ENCODE data around the gene CADM2. TPM values are rescaled to one million over a fixed set of nuclear protein-coding genes. Genes with fewer than 3 reads are reported as not detected.

Gene CADM2
- total and polyA plus RNA-seq, 2 donors from 2014 or later, result 0.06 to 0.25 TPM

DNA sequence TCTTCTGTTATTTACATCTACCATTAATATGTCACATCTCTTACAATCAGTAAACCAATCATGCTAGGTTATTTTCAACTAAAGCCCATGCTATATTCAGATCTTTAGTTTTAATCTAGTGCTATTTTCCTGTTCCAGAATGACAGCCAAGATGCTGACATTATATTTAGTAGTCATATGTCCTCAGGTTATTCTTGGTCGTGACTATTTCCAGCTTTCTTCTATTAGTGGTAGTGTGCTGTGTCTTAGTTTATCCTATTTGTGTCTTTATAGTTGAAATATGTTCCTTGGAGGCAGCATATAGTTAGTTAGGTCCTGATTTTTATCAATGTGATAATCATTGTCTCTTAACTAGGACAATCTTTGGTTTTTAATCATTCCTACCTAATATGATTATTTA is 566.5 kb downstream of the CADM2 start:
- DNase-seq (no peak), FAIRE-seq (no peak)
- intact Hi-C loops (cut with DNase I), result no loop called here
- H3K4me1 ChIP-seq (ENCODE audit: control insufficient read depth in 2 of 3, insufficient read depth in 2 of 3, low read depth in 1 of 3, low read length in 3 of 3), result no peaks in the 10 kb centered on the region
- no peak overlapping the region for H3K9ac ChIP-seq (ENCODE audit: low read length in 3 of 3)
- H3K9me3 ChIP-seq (ENCODE audit: control insufficient read depth in 2 of 3, insufficient read depth in 1 of 3, low read length in 3 of 3), result no peaks in the 10 kb centered on the region
- no peak overlapping the region for H3K4me3 ChIP-seq (ENCODE audit: low read length in 3 of 3)
- TF ChIP-seq, protein P1, sequence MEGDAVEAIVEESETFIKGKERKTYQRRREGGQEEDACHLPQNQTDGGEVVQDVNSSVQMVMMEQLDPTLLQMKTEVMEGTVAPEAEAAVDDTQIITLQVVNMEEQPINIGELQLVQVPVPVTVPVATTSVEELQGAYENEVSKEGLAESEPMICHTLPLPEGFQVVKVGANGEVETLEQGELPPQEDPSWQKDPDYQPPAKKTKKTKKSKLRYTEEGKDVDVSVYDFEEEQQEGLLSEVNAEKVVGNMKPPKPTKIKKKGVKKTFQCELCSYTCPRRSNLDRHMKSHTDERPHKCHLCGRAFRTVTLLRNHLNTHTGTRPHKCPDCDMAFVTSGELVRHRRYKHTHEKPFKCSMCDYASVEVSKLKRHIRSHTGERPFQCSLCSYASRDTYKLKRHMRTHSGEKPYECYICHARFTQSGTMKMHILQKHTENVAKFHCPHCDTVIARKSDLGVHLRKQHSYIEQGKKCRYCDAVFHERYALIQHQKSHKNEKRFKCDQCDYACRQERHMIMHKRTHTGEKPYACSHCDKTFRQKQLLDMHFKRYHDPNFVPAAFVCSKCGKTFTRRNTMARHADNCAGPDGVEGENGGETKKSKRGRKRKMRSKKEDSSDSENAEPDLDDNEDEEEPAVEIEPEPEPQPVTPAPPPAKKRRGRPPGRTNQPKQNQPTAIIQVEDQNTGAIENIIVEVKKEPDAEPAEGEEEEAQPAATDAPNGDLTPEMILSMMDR (IDR thresholded peaks at IDR 0.05; ENCODE audit: borderline replicate concordance, extremely low read depth, insufficient read depth), result no peak
- H3K27me3 ChIP-seq (ENCODE audit: control insufficient read depth, insufficient read depth, low read length), result no peaks in the 10 kb centered on the region
- no peaks in the 10 kb centered on the region for H3K36me3 ChIP-seq (ENCODE audit: control insufficient read depth in 2 of 3, insufficient read depth in 3 of 3, low read length in 3 of 3)
- no peak overlapping the region for H3K27ac ChIP-seq (ENCODE audit: low read depth in 2 of 2, low read length in 2 of 2)

DNA sequence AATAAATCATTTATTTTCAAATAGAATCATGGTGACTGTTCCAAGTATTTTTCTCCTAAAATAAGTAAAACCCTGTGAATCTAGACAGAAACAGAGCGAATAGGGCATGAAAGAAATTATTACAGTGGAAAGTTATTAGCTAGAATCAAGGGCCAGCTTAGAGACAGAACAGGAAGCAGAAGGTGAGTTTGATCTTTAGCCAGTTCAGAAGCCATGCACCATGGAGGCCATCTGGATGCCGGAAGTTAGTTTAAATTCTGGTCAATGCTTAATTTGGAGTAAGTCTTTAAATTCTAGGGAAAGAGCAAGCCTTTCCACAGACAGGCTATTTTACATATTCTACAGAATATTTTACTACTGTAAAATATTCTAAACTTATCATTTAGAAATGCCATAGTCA is 574.8 kb downstream of the CADM2 start:
- TF ChIP-seq, protein P1 (IDR thresholded peaks at IDR 0.05; ENCODE audit: borderline replicate concordance, extremely low read depth, insufficient read depth), result no peak
- intact Hi-C loops (cut with DNase I), result no loop called here
- Histone ChIP-seq H3K9ac (ENCODE audit: low read length in 3 of 3) (no peak overlapping the region), H3K4me3 (ENCODE audit: low read length in 3 of 3) (no peak overlapping the region), H3K36me3 (ENCODE audit: control insufficient read depth in 2 of 3, insufficient read depth in 3 of 3, low read length in 3 of 3) (no peaks in the 10 kb centered on the region), H3K27me3 (ENCODE audit: control insufficient read depth, insufficient read depth, low read length) (no peaks in the 10 kb centered on the region), H3K27ac (ENCODE audit: low read depth in 2 of 2, low read length in 2 of 2) (no peak overlapping the region), H3K4me1 (ENCODE audit: control insufficient read depth in 2 of 3, insufficient read depth in 2 of 3, low read depth in 1 of 3, low read length in 3 of 3) (no peaks in the 10 kb centered on the region), H3K9me3 (ENCODE audit: control insufficient read depth in 2 of 3, insufficient read depth in 1 of 3, low read length in 3 of 3) (no peaks in the 10 kb centered on the region)
- DNase-seq (no peak), FAIRE-seq (no peak)

DNA sequence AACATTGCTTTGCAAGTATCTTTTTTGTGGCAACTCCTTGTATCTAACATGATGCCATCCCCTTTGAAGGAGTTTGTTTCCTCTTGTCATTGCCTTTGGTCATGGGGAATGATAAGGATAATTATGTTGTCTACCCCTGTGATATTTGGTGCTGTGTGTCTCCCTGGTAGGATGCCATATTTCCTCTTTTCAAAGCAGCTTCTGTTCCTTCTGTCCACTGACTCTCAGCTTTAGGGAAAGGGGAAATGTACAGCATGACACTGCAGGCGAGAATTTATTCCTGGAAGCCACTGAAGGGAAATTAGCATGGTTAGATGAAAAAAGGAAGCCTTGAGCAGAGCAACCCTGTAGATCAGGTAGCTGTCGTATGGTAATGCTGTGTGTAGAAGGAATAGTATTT is 576.7 kb downstream of the CADM2 start:
- Histone ChIP-seq H3K27me3 (ENCODE audit: control insufficient read depth, insufficient read depth, low read length) (no peaks in the 10 kb centered on the region), H3K27ac (ENCODE audit: low read depth in 2 of 2, low read length in 2 of 2) (no peak overlapping the region), H3K9ac (ENCODE audit: low read length in 3 of 3) (no peak overlapping the region), H3K36me3 (ENCODE audit: control insufficient read depth in 2 of 3, insufficient read depth in 3 of 3, low read length in 3 of 3) (no peaks in the 10 kb centered on the region), H3K9me3 (ENCODE audit: control insufficient read depth in 2 of 3, insufficient read depth in 1 of 3, low read length in 3 of 3) (no peaks in the 10 kb centered on the region), H3K4me1 (ENCODE audit: control insufficient read depth in 2 of 3, insufficient read depth in 2 of 3, low read depth in 1 of 3, low read length in 3 of 3) (no peaks in the 10 kb centered on the region), H3K4me3 (ENCODE audit: low read length in 3 of 3) (no peak overlapping the region)
- TF ChIP-seq, protein P1 (IDR thresholded peaks at IDR 0.05; ENCODE audit: borderline replicate concordance, extremely low read depth, insufficient read depth), result no peak
- no peak for FAIRE-seq
- intact Hi-C loops (cut with DNase I), result no loop called here
- DNase-seq, result no peak

DNA sequence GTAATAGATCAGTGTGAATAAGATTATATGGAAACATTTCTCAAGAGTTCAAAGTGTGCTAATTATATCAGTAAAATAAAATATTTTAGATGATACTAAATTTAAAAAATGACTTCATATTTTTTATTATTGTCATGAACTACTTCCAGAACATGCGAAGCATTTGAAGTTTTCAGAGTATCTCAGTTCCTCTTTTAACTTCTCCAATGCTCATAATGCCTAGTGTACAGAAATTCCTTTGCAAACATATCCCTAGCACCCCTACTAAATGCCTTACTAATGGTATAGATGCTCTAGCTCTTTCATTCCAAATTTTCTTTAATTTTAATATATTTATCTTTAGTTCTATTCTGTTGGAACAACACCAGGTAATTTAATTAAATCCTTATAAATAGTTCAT is 580.4 kb downstream of the CADM2 start:
- Histone ChIP-seq H3K36me3 (ENCODE audit: control insufficient read depth in 2 of 3, insufficient read depth in 3 of 3, low read length in 3 of 3) (no peaks in the 10 kb centered on the region), H3K4me3 (ENCODE audit: low read length in 3 of 3) (no peak overlapping the region), H3K9me3 (ENCODE audit: control insufficient read depth in 2 of 3, insufficient read depth in 1 of 3, low read length in 3 of 3) (no peaks in the 10 kb centered on the region), H3K9ac (ENCODE audit: low read length in 3 of 3) (no peak overlapping the region), H3K27ac (ENCODE audit: low read depth in 2 of 2, low read length in 2 of 2) (no peak overlapping the region), H3K4me1 (ENCODE audit: control insufficient read depth in 2 of 3, insufficient read depth in 2 of 3, low read depth in 1 of 3, low read length in 3 of 3) (no peaks in the 10 kb centered on the region), H3K27me3 (ENCODE audit: control insufficient read depth, insufficient read depth, low read length) (no peaks in the 10 kb centered on the region)
- no peak for FAIRE-seq
- DNase-seq, result no peak
- TF ChIP-seq, protein P1 (IDR thresholded peaks at IDR 0.05; ENCODE audit: borderline replicate concordance, extremely low read depth, insufficient read depth), result no peak
- intact Hi-C loops (cut with DNase I), result no loop called here

All from kidney (tissue), 14 donors.